Measurements from ENCODE around the gene PLA2G2F.

- TF ChIP-seq CTCF (conservative IDR thresholded peaks at IDR 0.05) (no peak), EZH2 (IDR thresholded peaks at IDR 0.05; ENCODE audit: low read depth) (no peak)
Observed at GRCh38 chr1:20139776-20140612, 871 bp downstream of the PLA2G2F start.

All from PC-9 (cell line).